ENCODE results near the gene TTC31. TPM values are rescaled to one million over a fixed set of nuclear protein-coding genes. Genes with fewer than 3 reads are reported as not detected.

Gene TTC31
- total and polyA plus RNA-seq, 4 donors = 9.9 to 26.4 (median 15.8) TPM

DNA sequence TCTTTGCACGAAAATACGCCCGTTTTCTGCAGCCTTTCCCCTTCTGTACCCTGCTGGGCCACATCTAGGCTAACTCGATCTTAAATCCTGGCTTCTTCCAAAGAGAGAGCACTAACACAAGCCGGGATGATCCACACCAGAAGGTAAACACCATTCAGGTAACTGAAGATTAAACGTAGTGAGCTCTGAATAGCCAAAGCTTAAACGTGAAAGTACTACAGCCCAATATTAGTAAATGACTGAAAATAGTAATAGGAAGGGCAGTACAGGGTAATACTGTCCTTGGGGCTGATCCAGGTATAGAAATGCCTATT is 10.0 kb upstream of the TTC31 start:
- Histone ChIP-seq H3K9ac (ENCODE audit: low read depth in 1 of 2, low read length in 2 of 2) (peak overlapping the region; percentile 82 to 91), H3K27me3 (ENCODE audit: control insufficient read depth in 4 of 4, insufficient read depth in 4 of 4, low read length in 3 of 4) (no peaks in the 10 kb centered on the region), H3K27ac (ENCODE audit: low read depth in 1 of 2, low read length in 2 of 2) (peak overlapping the region; percentile 88 to 96), H3K4me3 (ENCODE audit: low read depth in 1 of 3, low read length in 3 of 3) (peak overlapping the region; percentile 65 to 97 (median 87)), H3K36me3 (ENCODE audit: control insufficient read depth in 4 of 4, insufficient read depth in 3 of 4, low read depth in 1 of 4, low read length in 3 of 4) (peaks cover 2 to 13% (median 12%) of the 10 kb centered on the region in 4 donors), H3K9me3 (ENCODE audit: control insufficient read depth in 4 of 4, low read length in 3 of 4) (no peaks in the 10 kb centered on the region), H3K4me1 (ENCODE audit: control insufficient read depth in 4 of 4, insufficient read depth in 4 of 4, low read length in 3 of 4) (peaks cover 10 to 30% (median 23%) of the 10 kb centered on the region in 4 donors)
- no peak for DNase-seq (ENCODE audit: low spot score)
- WGBS = 5% methylated on average over 7 of the region's 7 CpGs
- TF ChIP-seq FOXA2 (IDR thresholded peaks at IDR 0.05) (no peak), TAF1 (conservative IDR thresholded peaks at IDR 0.05) (no peak), FOXA1 (IDR thresholded peaks at IDR 0.05) (no peak), HNF4A (conservative IDR thresholded peaks at IDR 0.05) (no peak), JUND (IDR thresholded peaks at IDR 0.05) (no peak), NR2F2 (IDR thresholded peaks at IDR 0.05) (no peak), RAD21 (IDR thresholded peaks at IDR 0.05) (no peak)
- TF ChIP-seq, protein P1, sequence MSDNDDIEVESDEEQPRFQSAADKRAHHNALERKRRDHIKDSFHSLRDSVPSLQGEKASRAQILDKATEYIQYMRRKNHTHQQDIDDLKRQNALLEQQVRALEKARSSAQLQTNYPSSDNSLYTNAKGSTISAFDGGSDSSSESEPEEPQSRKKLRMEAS (IDR thresholded peaks at IDR 0.05) = no peak
- TF ChIP-seq, protein P2, sequence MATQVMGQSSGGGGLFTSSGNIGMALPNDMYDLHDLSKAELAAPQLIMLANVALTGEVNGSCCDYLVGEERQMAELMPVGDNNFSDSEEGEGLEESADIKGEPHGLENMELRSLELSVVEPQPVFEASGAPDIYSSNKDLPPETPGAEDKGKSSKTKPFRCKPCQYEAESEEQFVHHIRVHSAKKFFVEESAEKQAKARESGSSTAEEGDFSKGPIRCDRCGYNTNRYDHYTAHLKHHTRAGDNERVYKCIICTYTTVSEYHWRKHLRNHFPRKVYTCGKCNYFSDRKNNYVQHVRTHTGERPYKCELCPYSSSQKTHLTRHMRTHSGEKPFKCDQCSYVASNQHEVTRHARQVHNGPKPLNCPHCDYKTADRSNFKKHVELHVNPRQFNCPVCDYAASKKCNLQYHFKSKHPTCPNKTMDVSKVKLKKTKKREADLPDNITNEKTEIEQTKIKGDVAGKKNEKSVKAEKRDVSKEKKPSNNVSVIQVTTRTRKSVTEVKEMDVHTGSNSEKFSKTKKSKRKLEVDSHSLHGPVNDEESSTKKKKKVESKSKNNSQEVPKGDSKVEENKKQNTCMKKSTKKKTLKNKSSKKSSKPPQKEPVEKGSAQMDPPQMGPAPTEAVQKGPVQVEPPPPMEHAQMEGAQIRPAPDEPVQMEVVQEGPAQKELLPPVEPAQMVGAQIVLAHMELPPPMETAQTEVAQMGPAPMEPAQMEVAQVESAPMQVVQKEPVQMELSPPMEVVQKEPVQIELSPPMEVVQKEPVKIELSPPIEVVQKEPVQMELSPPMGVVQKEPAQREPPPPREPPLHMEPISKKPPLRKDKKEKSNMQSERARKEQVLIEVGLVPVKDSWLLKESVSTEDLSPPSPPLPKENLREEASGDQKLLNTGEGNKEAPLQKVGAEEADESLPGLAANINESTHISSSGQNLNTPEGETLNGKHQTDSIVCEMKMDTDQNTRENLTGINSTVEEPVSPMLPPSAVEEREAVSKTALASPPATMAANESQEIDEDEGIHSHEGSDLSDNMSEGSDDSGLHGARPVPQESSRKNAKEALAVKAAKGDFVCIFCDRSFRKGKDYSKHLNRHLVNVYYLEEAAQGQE (IDR thresholded peaks at IDR 0.05) = no peak
- TF ChIP-seq, protein P3, sequence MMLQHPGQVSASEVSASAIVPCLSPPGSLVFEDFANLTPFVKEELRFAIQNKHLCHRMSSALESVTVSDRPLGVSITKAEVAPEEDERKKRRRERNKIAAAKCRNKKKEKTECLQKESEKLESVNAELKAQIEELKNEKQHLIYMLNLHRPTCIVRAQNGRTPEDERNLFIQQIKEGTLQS (IDR thresholded peaks at IDR 0.05) = no peak
- TF ChIP-seq, protein P4, sequence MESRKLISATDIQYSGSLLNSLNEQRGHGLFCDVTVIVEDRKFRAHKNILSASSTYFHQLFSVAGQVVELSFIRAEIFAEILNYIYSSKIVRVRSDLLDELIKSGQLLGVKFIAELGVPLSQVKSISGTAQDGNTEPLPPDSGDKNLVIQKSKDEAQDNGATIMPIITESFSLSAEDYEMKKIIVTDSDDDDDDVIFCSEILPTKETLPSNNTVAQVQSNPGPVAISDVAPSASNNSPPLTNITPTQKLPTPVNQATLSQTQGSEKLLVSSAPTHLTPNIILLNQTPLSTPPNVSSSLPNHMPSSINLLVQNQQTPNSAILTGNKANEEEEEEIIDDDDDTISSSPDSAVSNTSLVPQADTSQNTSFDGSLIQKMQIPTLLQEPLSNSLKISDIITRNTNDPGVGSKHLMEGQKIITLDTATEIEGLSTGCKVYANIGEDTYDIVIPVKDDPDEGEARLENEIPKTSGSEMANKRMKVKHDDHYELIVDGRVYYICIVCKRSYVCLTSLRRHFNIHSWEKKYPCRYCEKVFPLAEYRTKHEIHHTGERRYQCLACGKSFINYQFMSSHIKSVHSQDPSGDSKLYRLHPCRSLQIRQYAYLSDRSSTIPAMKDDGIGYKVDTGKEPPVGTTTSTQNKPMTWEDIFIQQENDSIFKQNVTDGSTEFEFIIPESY (IDR thresholded peaks at IDR 0.05) = no peak

DNA sequence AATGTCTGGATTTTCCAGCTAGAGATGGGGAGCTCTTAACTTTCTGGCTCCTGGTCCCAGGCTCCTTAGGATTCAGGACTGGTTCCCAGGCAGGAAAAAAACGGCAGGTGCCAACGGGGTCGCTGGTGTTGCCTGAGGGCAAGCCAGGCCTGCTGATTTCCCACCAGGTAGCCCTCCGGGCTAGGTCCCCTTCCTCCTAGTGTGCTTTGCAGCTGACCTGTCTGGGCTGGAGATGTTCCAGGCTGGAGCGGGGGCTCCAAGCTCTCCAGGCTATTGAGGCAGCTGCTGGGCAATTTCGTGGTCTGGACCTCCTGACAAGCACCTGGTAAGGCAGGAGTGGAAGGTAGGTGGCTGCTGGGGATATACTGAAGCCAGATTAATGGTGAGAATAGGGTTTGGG is 8.4 kb upstream of the TTC31 start:
- Histone ChIP-seq H3K4me1 (ENCODE audit: control insufficient read depth in 4 of 4, insufficient read depth in 4 of 4, low read length in 3 of 4) (peaks cover 10 to 30% (median 23%) of the 10 kb centered on the region in 4 donors), H3K9ac (ENCODE audit: low read depth in 1 of 2, low read length in 2 of 2) (no peak overlapping the region), H3K27me3 (ENCODE audit: control insufficient read depth in 4 of 4, insufficient read depth in 4 of 4, low read length in 3 of 4) (no peaks in the 10 kb centered on the region), H3K9me3 (ENCODE audit: control insufficient read depth in 4 of 4, low read length in 3 of 4) (no peaks in the 10 kb centered on the region), H3K36me3 (ENCODE audit: control insufficient read depth in 4 of 4, insufficient read depth in 3 of 4, low read depth in 1 of 4, low read length in 3 of 4) (peaks cover 2 to 13% (median 12%) of the 10 kb centered on the region in 4 donors), H3K27ac (ENCODE audit: low read depth in 1 of 2, low read length in 2 of 2) (no peak overlapping the region), H3K4me3 (ENCODE audit: low read depth in 1 of 3, low read length in 3 of 3) (no peak overlapping the region)
- 95% methylated on average over 6 of the region's 6 CpGs for WGBS
- no peak for DNase-seq (ENCODE audit: low spot score)
- TF ChIP-seq YY1 (IDR thresholded peaks at IDR 0.05) (no peak), FOXA2 (IDR thresholded peaks at IDR 0.05) (no peak), RAD21 (IDR thresholded peaks at IDR 0.05) (no peak), TAF1 (conservative IDR thresholded peaks at IDR 0.05) (no peak), EGR1 (IDR thresholded peaks at IDR 0.05; ENCODE audit: low read depth in 2 of 2) (no peak), HNF4A (conservative IDR thresholded peaks at IDR 0.05) (no peak), HNF4G (IDR thresholded peaks at IDR 0.05) (no peak), RXRA (IDR thresholded peaks at IDR 0.05) (no peak), GABPA (IDR thresholded peaks at IDR 0.05 in 1 of 2, conservative IDR thresholded peaks at IDR 0.05 in 1 of 2) (no peak), NR2F2 (IDR thresholded peaks at IDR 0.05) (no peak), FOXA1 (IDR thresholded peaks at IDR 0.05) (no peak)
- TF ChIP-seq, protein P4 (IDR thresholded peaks at IDR 0.05) = no peak
- TF ChIP-seq, protein P2 (IDR thresholded peaks at IDR 0.05) = no peak
